ENCODE measurements around the gene TUBB3. TPM values are rescaled to one million over a fixed set of nuclear protein-coding genes. Genes with fewer than 3 reads are reported as not detected.
A peak's percentile ranks its signal among the peaks of the same experiment; 100 is the strongest.

Gene TUBB3
- total RNA-seq, 2 experiments from 2014 or later = not detected

GRCh38 chr16:89972244-89973234 is 49.4 kb downstream of the TUBB3 start:
- peak overlapping the region; percentile 96 for H3K27ac Mint-ChIP-seq
- peaks cover 26% of the 10 kb centered on the region for H3K36me3 Mint-ChIP-seq
- peaks cover 6% of the 10 kb centered on the region for H3K9me3 Mint-ChIP-seq
- peak; percentile 96 for DNase-seq
- peaks cover 30% of the 10 kb centered on the region for H3K4me1 Mint-ChIP-seq
- H3K27me3 Mint-ChIP-seq = no peaks in the 10 kb centered on the region
- peak overlapping the region; percentile 96 for H3K4me3 Mint-ChIP-seq

- peaks cover 6% of the 10 kb centered on the region for H3K9me3 Mint-ChIP-seq
- no peaks in the 10 kb centered on the region for H3K27me3 Mint-ChIP-seq
- DNase-seq = no peak
- peak overlapping the region; percentile 96 for H3K27ac Mint-ChIP-seq
- H3K4me3 Mint-ChIP-seq = peak overlapping the region; percentile 96
- H3K4me1 Mint-ChIP-seq = peaks cover 30% of the 10 kb centered on the region
- H3K36me3 Mint-ChIP-seq = peaks cover 26% of the 10 kb centered on the region
Observed at GRCh38 chr16:89973235-89973634, 50.1 kb downstream of the TUBB3 start.

GRCh38 chr16:89973654-89974335 is 50.7 kb downstream of the TUBB3 start:
- no peak for DNase-seq
- H3K4me1 Mint-ChIP-seq = peaks cover 30% of the 10 kb centered on the region
- peaks cover 25% of the 10 kb centered on the region for H3K36me3 Mint-ChIP-seq
- H3K9me3 Mint-ChIP-seq = peaks cover 6% of the 10 kb centered on the region
- H3K4me3 Mint-ChIP-seq = peak overlapping the region; percentile 96
- H3K27me3 Mint-ChIP-seq = no peaks in the 10 kb centered on the region
- peak overlapping the region; percentile 54 for H3K27ac Mint-ChIP-seq

- no peak for DNase-seq
- H3K27ac Mint-ChIP-seq = no peak overlapping the region
- no peak overlapping the region for H3K4me3 Mint-ChIP-seq
- H3K36me3 Mint-ChIP-seq = peaks cover 25% of the 10 kb centered on the region
- peaks cover 29% of the 10 kb centered on the region for H3K4me1 Mint-ChIP-seq
- H3K9me3 Mint-ChIP-seq = peaks cover 6% of the 10 kb centered on the region
- H3K27me3 Mint-ChIP-seq = no peaks in the 10 kb centered on the region
Observed at GRCh38 chr16:89974870-89975269, 51.7 kb downstream of the TUBB3 start.

- no peak overlapping the region for H3K4me3 Mint-ChIP-seq
- H3K36me3 Mint-ChIP-seq = peaks cover 18% of the 10 kb centered on the region
- peak overlapping the region; percentile 25 for H3K27ac Mint-ChIP-seq
- no peaks in the 10 kb centered on the region for H3K27me3 Mint-ChIP-seq
- peaks cover 5% of the 10 kb centered on the region for H3K4me1 Mint-ChIP-seq
- no peaks in the 10 kb centered on the region for H3K9me3 Mint-ChIP-seq
- DNase-seq = no peak
Observed at GRCh38 chr16:89981414-89981813, 58.3 kb downstream of the TUBB3 start.

- DNase-seq = no peak
- H3K27ac Mint-ChIP-seq = no peak overlapping the region
- H3K36me3 Mint-ChIP-seq = peaks cover 23% of the 10 kb centered on the region
- H3K4me3 Mint-ChIP-seq = no peak overlapping the region
- H3K9me3 Mint-ChIP-seq = no peaks in the 10 kb centered on the region
- no peaks in the 10 kb centered on the region for H3K27me3 Mint-ChIP-seq
- H3K4me1 Mint-ChIP-seq = peaks cover 5% of the 10 kb centered on the region
Observed at GRCh38 chr16:89982318-89982717, 59.2 kb downstream of the TUBB3 start.

- Mint-ChIP-seq H3K36me3 (peaks cover 24% of the 10 kb centered on the region), H3K27me3 (no peaks in the 10 kb centered on the region), H3K9me3 (no peaks in the 10 kb centered on the region), H3K4me1 (peaks cover 5% of the 10 kb centered on the region), H3K4me3 (no peak overlapping the region), H3K27ac (no peak overlapping the region)
- no peak for DNase-seq
Observed at GRCh38 chr16:89983536-89983935, 60.4 kb downstream of the TUBB3 start.

GRCh38 chr16:89984216-89984615 is 61.1 kb downstream of the TUBB3 start:
- DNase-seq = no peak
- Mint-ChIP-seq H3K9me3 (no peaks in the 10 kb centered on the region), H3K36me3 (peaks cover 25% of the 10 kb centered on the region), H3K27ac (no peak overlapping the region), H3K4me3 (no peak overlapping the region), H3K4me1 (peaks cover 5% of the 10 kb centered on the region), H3K27me3 (no peaks in the 10 kb centered on the region)

GRCh38 chr16:89985219-89985618 is 62.1 kb downstream of the TUBB3 start:
- Mint-ChIP-seq H3K4me1 (peaks cover 5% of the 10 kb centered on the region), H3K27me3 (no peaks in the 10 kb centered on the region), H3K27ac (no peak overlapping the region), H3K36me3 (peaks cover 22% of the 10 kb centered on the region), H3K9me3 (no peaks in the 10 kb centered on the region), H3K4me3 (no peak overlapping the region)
- DNase-seq = no peak

Other genes with a start within 250 kb of the TUBB3 start
- 10 to 100 TPM; 72.9 to 77.0 TPM for gene CDK10, start 236.7 kb upstream of the TUBB3 start, total RNA-seq
- 1 to 10 TPM; 3.2 to 3.3 TPM for gene SPATA2L, start 221.6 kb upstream of the TUBB3 start, total RNA-seq
- gene VPS9D1, start 202.4 kb upstream of the TUBB3 start, total RNA-seq = 1 to 10 TPM; 1.6 TPM
- 10 to 100 TPM; 24.7 to 24.9 TPM for gene ZNF276, start 201.8 kb upstream of the TUBB3 start, total RNA-seq
- gene FANCA, start 106.7 kb upstream of the TUBB3 start, total RNA-seq = 10 to 100 TPM; 79.7 to 88.2 TPM
- under 1 TPM; 0.14 to 0.52 TPM for gene SPIRE2, start 94.9 kb upstream of the TUBB3 start, total RNA-seq
- gene TCF25, start 49.8 kb upstream of the TUBB3 start, total RNA-seq = 100 to 1,000 TPM; 126 to 127 TPM
- 1 to 10 TPM; 1.4 TPM for gene MC1R, start 4.5 kb upstream of the TUBB3 start, total RNA-seq
- 10 to 100 TPM; 21.1 to 22.0 TPM for gene DEF8, start 25.4 kb downstream of the TUBB3 start, total RNA-seq
- 1 to 10 TPM in 1 of 2 experiments, under 1 TPM in 1; 0.82 to 1.0 TPM for gene DBNDD1, start 96.1 kb downstream of the TUBB3 start, total RNA-seq
- not detected for gene PRDM7, start 154.0 kb downstream of the TUBB3 start, total RNA-seq